NT2/D1 (cell line): ENCODE measurements around the gene SLC24A3.

Source experiments
- DNase-seq: peaks from one replicate; pipeline ENCODE4 v3.0.0-alpha.2; 2011; ENCODE audit warnings: low read depth, low spot score
- H3K27me3 ChIP-seq: 2 replicates; pipeline ENCODE4 v1.6.0; 2011; ENCODE audit warnings: mild to moderate bottlenecking; ENCODE audit not compliant: insufficient read length, insufficient read depth
- H3K36me3 ChIP-seq: 2 replicates; pipeline ENCODE4 v1.6.1; 2011; ENCODE audit warnings: mild to moderate bottlenecking, low read length, mixed read lengths; ENCODE audit not compliant: insufficient read depth, insufficient read length
- H3K4me1 ChIP-seq: 2 replicates; pipeline ENCODE4 v1.5.1; 2011; ENCODE audit not compliant: insufficient read depth, insufficient read length
- H3K4me3 ChIP-seq: 2 replicates; pipeline ENCODE4 v1.5.1; 2011; ENCODE audit warnings: low read depth; ENCODE audit not compliant: insufficient read length
- H3K9ac ChIP-seq: 2 replicates; pipeline ENCODE4 v1.6.0; 2011; ENCODE audit warnings: low read depth; ENCODE audit not compliant: insufficient read length
- H3K9me3 ChIP-seq: 2 replicates; pipeline ENCODE4 v1.5.1; 2011; ENCODE audit warnings: mild to moderate bottlenecking, low read length; ENCODE audit not compliant: insufficient read depth
- SUZ12 ChIP-seq: IDR thresholded peaks from 2 replicates; pipeline ENCODE4 v1.6.1; 2011; ENCODE audit not compliant: insufficient read length, insufficient read depth; ENCODE audit errors: extremely low read depth
- YY1 ChIP-seq: IDR thresholded peaks from 2 replicates; pipeline ENCODE4 v1.6.1; 2011; ENCODE audit not compliant: insufficient read length, insufficient read depth
- ZNF274 ChIP-seq: IDR thresholded peaks from 2 replicates; pipeline ENCODE4 v1.6.1; 2011; ENCODE audit warnings: mild to moderate bottlenecking, low read depth, low read length

Gene SLC24A3

DNA sequence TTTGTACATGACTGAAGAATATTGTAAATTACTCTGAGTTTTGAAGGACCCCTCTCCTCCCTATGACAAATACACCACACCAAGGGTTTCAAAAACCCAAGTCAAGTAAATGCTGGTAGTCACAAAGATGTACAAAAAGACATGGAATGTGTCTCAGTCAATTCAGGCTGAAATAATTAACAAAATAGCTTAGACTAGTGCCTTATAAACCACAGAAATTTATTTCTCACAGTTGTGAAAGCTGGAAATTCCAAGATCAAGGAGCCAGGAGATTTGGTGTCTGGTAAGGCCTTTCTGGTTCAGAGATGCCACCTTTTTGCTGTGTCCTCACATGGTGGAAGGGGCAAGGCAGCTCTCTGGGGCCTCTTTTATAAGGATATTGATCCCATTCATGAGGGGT lies 343.3 kb downstream of the SLC24A3 start:
- H3K9me3 ChIP-seq = no peaks in the 10 kb centered on the region
- no peaks in the 10 kb centered on the region for H3K27me3 ChIP-seq
- TF ChIP-seq ZNF274 (no peak), SUZ12 (no peak), YY1 (no peak)
- no peak for DNase-seq
- no peak overlapping the region for H3K9ac ChIP-seq
- H3K4me3 ChIP-seq = no peak overlapping the region
- H3K4me1 ChIP-seq = no peaks in the 10 kb centered on the region
- H3K36me3 ChIP-seq = no peaks in the 10 kb centered on the region

DNA sequence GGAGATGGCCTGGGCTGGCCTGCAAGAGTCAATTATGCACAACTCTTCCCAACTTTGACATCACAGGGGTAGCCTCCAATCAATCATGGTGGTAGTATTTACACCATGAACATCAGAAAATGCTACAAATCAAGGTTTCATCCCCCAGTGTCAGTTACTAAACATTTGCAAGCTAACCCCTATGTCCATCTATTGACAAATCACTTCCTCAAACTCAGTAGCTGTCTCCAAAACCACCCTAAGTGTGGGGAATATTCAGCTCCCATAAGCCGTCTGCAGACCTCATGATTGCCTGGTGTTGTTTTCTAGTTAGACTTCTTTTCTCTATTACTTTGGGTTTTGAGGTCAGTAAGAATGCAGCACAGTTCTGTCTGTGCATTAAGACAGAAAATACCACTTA lies 344.8 kb downstream of the SLC24A3 start:
- no peaks in the 10 kb centered on the region for H3K27me3 ChIP-seq
- TF ChIP-seq SUZ12 (no peak), YY1 (no peak), ZNF274 (no peak)
- H3K9me3 ChIP-seq = no peaks in the 10 kb centered on the region
- DNase-seq = no peak
- no peak overlapping the region for H3K9ac ChIP-seq
- no peak overlapping the region for H3K4me3 ChIP-seq
- H3K4me1 ChIP-seq = no peaks in the 10 kb centered on the region
- H3K36me3 ChIP-seq = no peaks in the 10 kb centered on the region

DNA sequence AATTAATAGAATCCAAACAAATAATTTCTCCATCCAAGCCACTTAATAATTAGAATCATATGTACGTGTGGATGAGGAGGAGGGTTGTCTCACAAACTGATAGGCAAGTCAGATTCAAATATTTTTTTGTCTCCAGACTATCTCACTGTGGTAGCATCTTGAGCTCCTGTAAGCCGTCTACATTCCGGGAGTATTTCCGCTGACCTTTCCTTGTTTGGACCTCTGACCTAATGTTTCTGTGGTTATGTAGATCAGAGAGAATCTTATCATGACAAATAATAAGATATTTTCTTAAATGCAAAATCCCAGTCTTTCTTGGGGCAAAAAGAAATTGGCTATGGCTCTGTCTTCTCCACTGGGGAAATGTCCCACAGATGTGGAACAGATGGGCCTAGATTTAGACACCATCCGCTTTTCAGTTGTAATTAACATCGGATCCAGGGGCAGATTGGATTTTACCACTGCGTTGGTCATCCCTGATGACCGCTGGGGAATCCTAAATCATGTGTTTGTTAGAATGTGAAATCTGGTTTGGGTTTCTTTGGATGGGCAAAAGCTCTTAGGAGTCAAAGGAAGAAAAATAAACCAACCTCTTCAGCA lies 348.5 kb downstream of the SLC24A3 start:
- no peaks in the 10 kb centered on the region for H3K36me3 ChIP-seq
- H3K4me3 ChIP-seq = no peak overlapping the region
- no peak for DNase-seq
- H3K9ac ChIP-seq = no peak overlapping the region
- H3K9me3 ChIP-seq = no peaks in the 10 kb centered on the region
- H3K4me1 ChIP-seq = no peaks in the 10 kb centered on the region
- H3K27me3 ChIP-seq = no peaks in the 10 kb centered on the region
- TF ChIP-seq SUZ12 (no peak), ZNF274 (no peak), YY1 (no peak)

DNA sequence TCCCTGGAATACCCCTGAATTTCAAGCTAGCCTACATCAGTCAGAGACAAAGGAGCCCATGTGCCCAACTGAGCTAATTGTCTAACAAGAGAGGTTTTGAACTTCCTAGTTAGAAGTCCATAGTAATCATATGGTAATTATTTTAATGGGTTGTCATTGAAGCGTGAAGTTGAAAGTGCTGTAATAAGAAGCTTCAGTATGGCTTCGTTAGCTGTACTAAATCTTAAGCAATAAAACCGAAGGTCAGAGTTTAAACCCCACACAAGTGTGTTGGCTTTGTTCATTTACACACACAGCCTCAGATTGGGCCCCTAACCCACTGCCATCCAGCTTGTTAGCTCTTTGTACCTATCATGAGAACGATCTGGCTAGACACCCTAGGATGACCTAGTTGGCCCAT lies 350.0 kb downstream of the SLC24A3 start:
- TF ChIP-seq YY1 = no peak
- no peak for TF ChIP-seq SUZ12
- no peak for TF ChIP-seq ZNF274

DNA sequence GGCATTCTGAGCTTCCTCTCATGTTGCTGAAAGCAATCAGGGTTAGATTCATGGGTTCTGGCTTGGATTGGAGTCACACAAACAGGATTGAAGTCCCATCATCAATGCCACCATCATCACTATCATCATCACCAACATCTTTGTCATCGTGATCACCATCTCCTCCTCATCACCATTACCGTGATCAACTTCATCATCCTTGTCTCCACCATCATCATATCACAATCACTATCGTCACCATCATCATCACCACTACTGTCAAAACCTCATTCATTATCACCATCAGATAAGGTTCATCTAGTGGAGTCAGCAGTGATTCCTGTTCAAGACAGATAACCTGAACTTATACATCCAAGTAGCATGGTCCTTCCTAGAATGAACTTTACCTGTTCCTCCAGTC lies 351.8 kb downstream of the SLC24A3 start:
- no peak for DNase-seq
- TF ChIP-seq YY1 (no peak), ZNF274 (no peak), SUZ12 (no peak)
- no peaks in the 10 kb centered on the region for H3K4me1 ChIP-seq
- H3K27me3 ChIP-seq = no peaks in the 10 kb centered on the region
- H3K9me3 ChIP-seq = no peaks in the 10 kb centered on the region
- H3K36me3 ChIP-seq = no peaks in the 10 kb centered on the region
- no peak overlapping the region for H3K4me3 ChIP-seq
- no peak overlapping the region for H3K9ac ChIP-seq

More for the DNA sequence above, 350.0 kb downstream of the SLC24A3 start:
- Histone ChIP-seq H3K4me1 (no peaks in the 10 kb centered on the region), H3K9me3 (no peaks in the 10 kb centered on the region), H3K36me3 (no peaks in the 10 kb centered on the region), H3K9ac (no peak overlapping the region), H3K27me3 (no peaks in the 10 kb centered on the region), H3K4me3 (no peak overlapping the region)
- DNase-seq = no peak

DNA sequence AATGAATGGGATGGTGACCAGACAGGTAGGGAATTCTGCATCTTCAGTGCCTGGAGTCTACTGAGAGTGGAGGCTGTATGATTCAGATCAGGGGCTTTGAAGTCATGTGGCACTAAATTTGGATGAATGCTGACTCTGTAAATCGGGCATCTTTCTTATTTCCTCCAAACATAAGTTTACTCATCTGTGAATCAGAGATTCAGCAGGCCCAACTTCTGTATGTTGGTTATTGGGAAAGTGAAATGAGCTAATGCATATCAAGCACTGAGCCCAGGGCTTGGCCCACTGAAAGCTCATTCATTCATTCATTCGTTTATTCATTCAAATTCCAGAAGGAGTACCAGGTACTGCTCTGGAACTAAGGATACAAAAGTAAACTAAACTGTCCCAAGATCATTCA lies 353.3 kb downstream of the SLC24A3 start:
- H3K9ac ChIP-seq = no peak overlapping the region
- no peaks in the 10 kb centered on the region for H3K36me3 ChIP-seq
- no peak overlapping the region for H3K4me3 ChIP-seq
- H3K9me3 ChIP-seq = no peaks in the 10 kb centered on the region
- TF ChIP-seq YY1 = no peak
- TF ChIP-seq SUZ12 = no peak
- TF ChIP-seq ZNF274 = no peak
- H3K4me1 ChIP-seq = no peaks in the 10 kb centered on the region
- no peak for DNase-seq
- H3K27me3 ChIP-seq = no peaks in the 10 kb centered on the region

DNA sequence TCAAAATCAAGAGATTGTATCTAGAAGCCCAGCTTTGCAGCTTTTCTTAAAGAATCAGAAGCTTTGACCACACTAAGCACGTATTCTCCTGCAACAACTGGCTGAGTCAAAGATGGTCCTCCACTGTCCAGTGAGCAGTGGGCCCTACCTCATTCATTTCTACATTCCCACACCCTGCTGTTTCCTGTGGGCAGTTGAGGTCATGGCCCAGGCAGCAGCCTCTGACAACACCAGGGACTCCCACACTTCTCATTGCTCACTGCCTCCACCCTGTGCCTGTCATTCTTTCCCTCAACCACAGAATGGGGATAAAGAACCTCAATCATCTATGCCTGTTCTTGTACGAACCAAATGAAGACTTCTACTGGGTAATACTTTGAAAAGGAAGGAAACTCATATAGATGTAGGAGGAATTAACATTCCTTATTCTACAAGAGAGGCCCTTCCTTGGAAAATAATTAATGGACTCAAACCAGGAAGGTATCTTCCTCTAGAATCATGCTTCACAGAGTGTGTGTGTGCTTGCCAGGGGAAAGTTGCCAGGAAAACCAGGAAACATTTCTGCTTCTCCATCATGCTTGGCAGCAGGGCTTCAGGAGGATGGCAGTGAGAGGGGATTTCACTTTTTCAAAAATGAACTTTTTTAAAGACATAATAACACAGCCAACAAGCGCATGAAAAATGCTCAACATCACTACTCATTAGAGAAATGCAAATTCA lies 353.9 kb downstream of the SLC24A3 start:
- no peak for DNase-seq
- Histone ChIP-seq H3K4me1 (no peaks in the 10 kb centered on the region), H3K9ac (no peak overlapping the region), H3K9me3 (no peaks in the 10 kb centered on the region), H3K27me3 (no peaks in the 10 kb centered on the region), H3K36me3 (no peaks in the 10 kb centered on the region), H3K4me3 (no peak overlapping the region)
- TF ChIP-seq SUZ12 (no peak), ZNF274 (no peak), YY1 (no peak)
